Measurements from ENCODE around the gene BAIAP3.

DNA sequence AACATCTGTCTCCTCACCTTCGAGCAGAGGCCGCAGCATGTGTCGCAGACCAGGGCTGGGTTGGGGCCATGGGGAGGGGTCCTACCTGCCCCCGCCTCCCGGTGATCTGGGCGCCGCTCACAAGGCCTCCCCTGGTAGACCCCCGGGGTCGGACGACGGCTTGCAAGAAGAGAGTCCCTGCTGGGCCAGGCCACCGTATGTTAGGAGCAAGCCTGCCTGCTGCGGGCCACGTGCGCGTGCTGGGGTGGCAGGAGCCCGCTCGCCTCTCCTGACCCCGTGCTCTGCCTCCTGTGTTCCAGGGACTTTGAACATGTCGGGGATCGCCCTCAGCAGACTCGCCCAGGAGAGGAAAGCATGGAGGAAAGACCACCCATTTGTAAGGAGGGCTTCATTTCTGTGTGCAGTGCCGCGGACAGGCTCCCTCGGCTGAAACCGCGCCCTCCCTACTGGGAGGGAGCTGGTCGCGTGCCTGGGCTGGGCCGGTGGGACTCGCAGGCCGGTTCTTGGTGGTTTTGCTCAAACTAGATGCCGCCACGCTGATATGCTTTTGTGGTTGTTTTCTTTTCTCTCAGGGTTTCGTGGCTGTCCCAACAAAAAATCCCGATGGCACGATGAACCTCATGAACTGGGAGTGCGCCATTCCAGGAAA, 19.6 kb upstream of the BAIAP3 start:
- TF ChIP-seq, protein P1, sequence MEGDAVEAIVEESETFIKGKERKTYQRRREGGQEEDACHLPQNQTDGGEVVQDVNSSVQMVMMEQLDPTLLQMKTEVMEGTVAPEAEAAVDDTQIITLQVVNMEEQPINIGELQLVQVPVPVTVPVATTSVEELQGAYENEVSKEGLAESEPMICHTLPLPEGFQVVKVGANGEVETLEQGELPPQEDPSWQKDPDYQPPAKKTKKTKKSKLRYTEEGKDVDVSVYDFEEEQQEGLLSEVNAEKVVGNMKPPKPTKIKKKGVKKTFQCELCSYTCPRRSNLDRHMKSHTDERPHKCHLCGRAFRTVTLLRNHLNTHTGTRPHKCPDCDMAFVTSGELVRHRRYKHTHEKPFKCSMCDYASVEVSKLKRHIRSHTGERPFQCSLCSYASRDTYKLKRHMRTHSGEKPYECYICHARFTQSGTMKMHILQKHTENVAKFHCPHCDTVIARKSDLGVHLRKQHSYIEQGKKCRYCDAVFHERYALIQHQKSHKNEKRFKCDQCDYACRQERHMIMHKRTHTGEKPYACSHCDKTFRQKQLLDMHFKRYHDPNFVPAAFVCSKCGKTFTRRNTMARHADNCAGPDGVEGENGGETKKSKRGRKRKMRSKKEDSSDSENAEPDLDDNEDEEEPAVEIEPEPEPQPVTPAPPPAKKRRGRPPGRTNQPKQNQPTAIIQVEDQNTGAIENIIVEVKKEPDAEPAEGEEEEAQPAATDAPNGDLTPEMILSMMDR (IDR thresholded peaks at IDR 0.05; ENCODE audit: insufficient read depth, low read length) = no peak
- TF ChIP-seq, protein P2, sequence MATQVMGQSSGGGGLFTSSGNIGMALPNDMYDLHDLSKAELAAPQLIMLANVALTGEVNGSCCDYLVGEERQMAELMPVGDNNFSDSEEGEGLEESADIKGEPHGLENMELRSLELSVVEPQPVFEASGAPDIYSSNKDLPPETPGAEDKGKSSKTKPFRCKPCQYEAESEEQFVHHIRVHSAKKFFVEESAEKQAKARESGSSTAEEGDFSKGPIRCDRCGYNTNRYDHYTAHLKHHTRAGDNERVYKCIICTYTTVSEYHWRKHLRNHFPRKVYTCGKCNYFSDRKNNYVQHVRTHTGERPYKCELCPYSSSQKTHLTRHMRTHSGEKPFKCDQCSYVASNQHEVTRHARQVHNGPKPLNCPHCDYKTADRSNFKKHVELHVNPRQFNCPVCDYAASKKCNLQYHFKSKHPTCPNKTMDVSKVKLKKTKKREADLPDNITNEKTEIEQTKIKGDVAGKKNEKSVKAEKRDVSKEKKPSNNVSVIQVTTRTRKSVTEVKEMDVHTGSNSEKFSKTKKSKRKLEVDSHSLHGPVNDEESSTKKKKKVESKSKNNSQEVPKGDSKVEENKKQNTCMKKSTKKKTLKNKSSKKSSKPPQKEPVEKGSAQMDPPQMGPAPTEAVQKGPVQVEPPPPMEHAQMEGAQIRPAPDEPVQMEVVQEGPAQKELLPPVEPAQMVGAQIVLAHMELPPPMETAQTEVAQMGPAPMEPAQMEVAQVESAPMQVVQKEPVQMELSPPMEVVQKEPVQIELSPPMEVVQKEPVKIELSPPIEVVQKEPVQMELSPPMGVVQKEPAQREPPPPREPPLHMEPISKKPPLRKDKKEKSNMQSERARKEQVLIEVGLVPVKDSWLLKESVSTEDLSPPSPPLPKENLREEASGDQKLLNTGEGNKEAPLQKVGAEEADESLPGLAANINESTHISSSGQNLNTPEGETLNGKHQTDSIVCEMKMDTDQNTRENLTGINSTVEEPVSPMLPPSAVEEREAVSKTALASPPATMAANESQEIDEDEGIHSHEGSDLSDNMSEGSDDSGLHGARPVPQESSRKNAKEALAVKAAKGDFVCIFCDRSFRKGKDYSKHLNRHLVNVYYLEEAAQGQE (IDR thresholded peaks at IDR 0.05; ENCODE audit: insufficient replicate concordance, low read depth) = no peak
- TF ChIP-seq POLR2AphosphoS5 (IDR thresholded peaks at IDR 0.05; ENCODE audit: low read depth) = no peak
- TF ChIP-seq GABPA (IDR thresholded peaks at IDR 0.05; ENCODE audit: low read depth) = no peak

Measured in HL-60 (cell line).